Measurements from ENCODE around the gene ERBB2.

Gene ERBB2

GRCh38 chr17:39729280-39729851, 29.5 kb downstream of the ERBB2 start:
- DNase-seq: no peak

- peak; percentile 78 to 79 for DNase-seq
These were observed 30.4 kb downstream of the ERBB2 start, which contains the start of gene MIEN1 for GRCh38 chr17:39730095-39730921. TSS of gene MIEN1 (minus strand) at chr17:39730532. CDS start at chr17:39730495, 37 bp downstream.

GRCh38 chr17:39732586-39732985, 32.7 kb downstream of the ERBB2 start:
- no peak for DNase-seq

- no peak for DNase-seq
These were observed 36.0 kb downstream of the ERBB2 start for GRCh38 chr17:39735882-39736281.

GRCh38 chr17:39736319-39737165, 36.7 kb downstream of the ERBB2 start:
- DNase-seq: no peak

- no peak for DNase-seq
These were observed 37.4 kb downstream of the ERBB2 start for GRCh38 chr17:39737206-39737759.

- no peak for DNase-seq
These were observed 38.1 kb downstream of the ERBB2 start, which contains the start of gene GRB7 for GRCh38 chr17:39737760-39738567. TSS of gene GRB7 (plus strand) at chr17:39737938. CDS start at chr17:39742302, 4,364 bp downstream.

GRCh38 chr17:39738568-39738901, 38.7 kb downstream of the ERBB2 start:
- no peak for DNase-seq

- DNase-seq: no peak
These were observed 39.4 kb downstream of the ERBB2 start for GRCh38 chr17:39738983-39739884.

GRCh38 chr17:39739885-39740356, 40.1 kb downstream of the ERBB2 start:
- no peak for DNase-seq

- DNase-seq: no peak
These were observed 40.7 kb downstream of the ERBB2 start for GRCh38 chr17:39740357-39741111.

- no peak for DNase-seq
These were observed 42.4 kb downstream of the ERBB2 start for GRCh38 chr17:39742126-39742855.

GRCh38 chr17:39742856-39743436, 43.1 kb downstream of the ERBB2 start:
- no peak for DNase-seq

GRCh38 chr17:39744075-39744835, 44.4 kb downstream of the ERBB2 start:
- DNase-seq: no peak

- DNase-seq: no peak
These were observed 45.0 kb downstream of the ERBB2 start for GRCh38 chr17:39744836-39745215.

GRCh38 chr17:39745335-39746144, 45.7 kb downstream of the ERBB2 start:
- DNase-seq: no peak

- no peak for DNase-seq
These were observed 46.2 kb downstream of the ERBB2 start for GRCh38 chr17:39746145-39746461.

- no peak for DNase-seq
These were observed 47.9 kb downstream of the ERBB2 start for GRCh38 chr17:39747745-39748144.
